Measurements from ENCODE around the gene TST. TPM values are rescaled to one million over a fixed set of nuclear protein-coding genes. Genes with fewer than 3 reads are reported as not detected.

TST gene
- total and polyA plus RNA-seq, 9 of the 15 experiments (the other 6 are each of a cell fraction or from before 2014, with no cell fraction given): 1.4 to 26.9 (median 12.4) TPM

GRCh38 chr22:37049224-37049623, 30.0 kb upstream of the TST start:
- no peaks in the 10 kb centered on the region for H3K36me3 ChIP-seq (ENCODE audit: control insufficient read depth, insufficient read depth, low read length)
- H3K27me3 ChIP-seq (ENCODE audit: control insufficient read depth in 2 of 2, insufficient read depth in 2 of 2, low read length in 2 of 2): peaks cover 0 to 16% of the 10 kb centered on the region in 2 experiments; a peak in 2 of 5 replicates
- H3K4me2 ChIP-seq (ENCODE audit: insufficient read depth, low read length): no peak overlapping the region
- TF ChIP-seq CTCF (IDR thresholded peaks at IDR 0.05 in 2 of 3, conservative IDR thresholded peaks at IDR 0.05 in 1 of 3; ENCODE audit: insufficient read depth in 2 of 3, low read depth in 1 of 3, low read length in 3 of 3) (no peak), THAP7 (CRISPR knock-in tag; IDR thresholded peaks at IDR 0.05) (no peak), DNMT1 (IDR thresholded peaks at IDR 0.05) (no peak), SMAD3 (CRISPR knock-in tag; conservative IDR thresholded peaks at IDR 0.05) (no peak), ETV1 (tag; conservative IDR thresholded peaks at IDR 0.05; ENCODE audit: low read depth) (no peak), BCOR (IDR thresholded peaks at IDR 0.05) (no peak), HNRNPL (IDR thresholded peaks at IDR 0.05; ENCODE audit: low read depth, low read length) (no peak), MTF1 (CRISPR knock-in tag; IDR thresholded peaks at IDR 0.05; ENCODE audit: borderline replicate concordance) (no peak)
- no peak overlapping the region for H2AFZ ChIP-seq (ENCODE audit: low read depth, low read length)
- FAIRE-seq: no peak
- ChIA-PET CTCF (ENCODE audit: low intra/inter-chr PET ratio) (no interaction called here), POLR2A (no interaction called here)
- no peak overlapping the region for H3K9ac ChIP-seq (ENCODE audit: insufficient read depth in 1 of 2, low read depth in 2 of 2, low read length in 2 of 2)
- no peaks in the 10 kb centered on the region for H3K9me3 ChIP-seq (replicated peaks; ENCODE audit: control insufficient read depth, insufficient read depth, low read depth, low read length)
- in situ Hi-C loops (cut with MboI): no loop called here
- H4K20me1 ChIP-seq (replicated peaks; ENCODE audit: control insufficient read depth, insufficient read depth, low read length): no peaks in the 10 kb centered on the region
- H3K79me2 ChIP-seq (ENCODE audit: control insufficient read depth, insufficient read depth, low read length): no peaks in the 10 kb centered on the region
- no peaks in the 10 kb centered on the region for H3K9me1 ChIP-seq (ENCODE audit: control insufficient read depth, insufficient read depth, low read length)
- no peak overlapping the region for H3K4me3 ChIP-seq
- H3K4me1 ChIP-seq (replicated peaks in 1 of 2; ENCODE audit: control insufficient read depth in 2 of 2, insufficient read depth in 2 of 2, low read length in 2 of 2): peaks cover 0 to 25% of the 10 kb centered on the region in 2 experiments; a peak in 2 of 5 replicates
- intact Hi-C loops (cut with micrococcal nuclease): loop anchor here (10.0 kb wide), 2 partner anchors 174 to 264 kb away; no protein-coding TSS in a partner anchor
- WGBS (ENCODE audit: insufficient coverage, low coverage, missing lambda C conversion rate): 0% methylated on average over 2 of the region's 2 CpGs
- ATAC-seq: no peak
- H3K27ac ChIP-seq (ENCODE audit: extremely low read depth, low read depth, low read length): no peak overlapping the region
- no TSS peak for BruUV-seq (replicated peaks)
- no peak for DNase-seq (ENCODE audit: extremely low read depth in 1 of 4, low spot score in 3 of 4)

Measured in K562 (cell line).